Cardiac fibroblast (primary cell): ENCODE measurements around the gene THAP10.
A peak's percentile ranks its signal among the peaks of the same experiment; 100 is the strongest.

Experiments used
- DNase-seq, 2 donors: peaks; one replicate each; pipeline versions ENCODE4 v3.0.0 to v3.0.0-alpha.2; 2010; ENCODE audit warnings: low read depth in 2 of 2
- H3K4me3 ChIP-seq, 2 donors: replicated peaks in 1 of 2; 1 replicate in 1 of 2; 2 replicates in 1 of 2; pipeline ENCODE4 v1.5.1; 2011; ENCODE audit warnings: low read depth in 2 of 2, low read length in 2 of 2, mild to moderate bottlenecking in 2 of 2, moderate library complexity in 1 of 2
- CTCF ChIP-seq: IDR thresholded peaks from one replicate; pipeline ENCODE4 v1.5.1; 2011; ENCODE audit warnings: low read depth, mild to moderate bottlenecking, low read length, inconsistent platforms

THAP10 gene

DNA sequence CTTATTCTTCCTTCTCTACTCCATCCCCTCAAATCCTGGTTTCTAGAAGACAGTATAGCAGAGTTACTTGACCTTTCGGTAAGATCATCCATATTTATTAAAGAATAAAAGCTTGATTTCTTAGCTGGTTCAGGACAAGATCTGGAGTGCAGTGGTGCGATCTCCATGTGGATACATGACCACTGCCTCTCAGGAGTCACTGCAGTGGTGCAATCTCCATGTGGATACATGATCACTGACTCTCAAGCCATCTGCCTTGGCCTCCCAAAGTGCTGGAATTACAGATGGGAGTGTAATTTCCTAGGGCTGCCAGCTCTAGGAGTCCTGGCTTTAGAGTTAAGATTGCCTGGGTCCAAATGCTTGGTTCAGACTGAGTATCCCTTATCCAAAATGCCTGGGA is 54.8 kb downstream of the THAP10 start:
- no peak overlapping the region for H3K4me3 ChIP-seq
- no peak for DNase-seq
- no peak for TF ChIP-seq CTCF

DNA sequence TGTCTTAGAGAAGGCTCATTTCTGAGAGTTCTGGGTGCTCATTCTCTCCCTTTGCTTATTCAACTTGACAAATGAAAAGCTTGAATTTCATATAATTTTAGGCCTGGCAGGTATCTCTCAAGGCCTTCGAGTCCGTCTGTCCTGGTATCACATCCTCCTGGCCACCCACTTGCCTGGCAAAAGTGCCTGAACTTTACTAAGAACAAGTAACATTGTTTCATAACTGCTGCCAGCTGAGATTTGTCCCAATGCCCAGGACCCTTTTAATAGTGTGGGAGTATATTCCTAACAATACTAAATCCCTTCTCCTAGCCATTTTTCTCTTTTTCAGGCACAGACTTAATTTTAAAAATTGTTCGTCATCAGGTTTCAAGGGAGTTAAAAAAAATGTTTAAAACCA is 56.4 kb downstream of the THAP10 start:
- no peak overlapping the region for H3K4me3 ChIP-seq
- no peak for DNase-seq
- TF ChIP-seq CTCF = no peak

DNA sequence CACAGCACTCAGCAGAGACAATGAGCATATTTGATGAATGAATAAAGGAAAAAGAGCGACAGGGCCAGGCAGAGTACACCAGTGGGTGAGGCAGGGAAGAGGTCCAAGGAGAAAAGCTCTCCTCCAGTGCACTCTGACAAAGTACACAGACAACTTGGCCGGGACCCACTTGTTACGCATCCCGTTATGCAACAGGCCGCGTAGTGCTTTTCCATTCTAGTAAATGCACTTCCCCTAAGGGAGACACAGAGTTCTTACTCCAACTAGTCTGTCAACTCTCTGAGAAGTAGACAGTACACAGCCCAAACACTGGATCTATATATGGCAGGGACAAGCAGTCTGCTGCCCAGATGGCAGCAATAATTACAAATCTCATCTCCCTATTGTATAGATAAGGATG is 56.8 kb downstream of the THAP10 start:
- peak in 1 of 2 donors; percentile 66 for DNase-seq
- no peak for TF ChIP-seq CTCF
- no peak overlapping the region for H3K4me3 ChIP-seq

DNA sequence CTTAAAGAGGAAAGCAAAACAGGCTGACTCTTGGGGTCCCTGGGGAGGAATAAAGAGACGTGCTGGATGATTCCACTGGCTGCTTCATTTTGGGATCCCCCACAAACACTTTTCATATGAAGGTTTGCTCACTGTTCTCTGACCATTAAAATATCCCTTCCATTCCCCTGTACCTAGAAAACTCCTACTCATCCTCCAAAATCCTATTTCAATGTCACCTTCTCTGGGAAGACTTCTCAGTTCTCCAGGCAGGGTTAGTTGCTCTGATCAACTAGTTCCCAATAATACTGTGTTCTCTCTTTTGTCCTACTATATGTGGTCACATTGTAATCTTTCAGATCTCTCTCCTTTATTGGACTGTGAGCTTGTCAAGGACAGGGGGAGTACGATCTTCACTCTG is 57.2 kb downstream of the THAP10 start:
- no peak for DNase-seq
- H3K4me3 ChIP-seq = no peak overlapping the region
- no peak for TF ChIP-seq CTCF

- H3K4me3 ChIP-seq = no peak overlapping the region
- TF ChIP-seq CTCF = no peak
- DNase-seq = peak; percentile 82 to 83
Observed at GRCh38 chr15:70833861-70834765, 58.1 kb downstream of the THAP10 start.

- TF ChIP-seq CTCF = no peak
- no peak overlapping the region for H3K4me3 ChIP-seq
- DNase-seq = no peak
Observed at GRCh38 chr15:70833422-70833821, 58.8 kb downstream of the THAP10 start.
